Mesendoderm (in vitro differentiated cells): ENCODE data around the gene ATXN3.

ENCODE experiments used
- DNase-seq: peaks from one replicate; pipeline ENCODE4 v3.0.0; 2013
- H2AK5ac ChIP-seq: 2 replicates; pipeline ENCODE4 v1.6.1; 2013; ENCODE audit warnings: low read length, inconsistent platforms
- H2BK120ac ChIP-seq: 2 replicates; pipeline ENCODE4 v1.6.1; 2013; ENCODE audit warnings: low read depth, mild to moderate bottlenecking, low read length, moderate library complexity, mixed read lengths
- H2BK15ac ChIP-seq: replicated peaks from 2 replicates; pipeline ENCODE4 v1.6.1; 2013; ENCODE audit warnings: low read depth, mild to moderate bottlenecking, moderate library complexity
- H2BK5ac ChIP-seq: 2 replicates; pipeline ENCODE4 v1.6.1; 2013; ENCODE audit warnings: low read length, inconsistent platforms
- H3K18ac ChIP-seq: 2 replicates; pipeline ENCODE4 v1.6.1; 2013; ENCODE audit warnings: mild to moderate bottlenecking, low read length, mixed read lengths
- H3K23ac ChIP-seq: one replicate; pipeline ENCODE4 v1.6.1; 2013; ENCODE audit warnings: low read length
- H3K27ac ChIP-seq: 2 replicates; pipeline ENCODE4 v1.5.1; 2013; ENCODE audit warnings: low read depth, mild to moderate bottlenecking, inconsistent platforms, low read length, moderate library complexity
- H3K27me3 ChIP-seq: 2 replicates; pipeline ENCODE4 v1.6.1; 2013; ENCODE audit warnings: low read length, control low read depth, mild to moderate bottlenecking, inconsistent platforms; ENCODE audit not compliant: insufficient read depth, poor library complexity
- H3K36me3 ChIP-seq: 2 replicates; pipeline ENCODE4 v1.6.1; 2013; ENCODE audit warnings: low read length, inconsistent platforms; ENCODE audit not compliant: control insufficient read depth, insufficient read depth
- H3K4ac ChIP-seq: one replicate; pipeline ENCODE4 v1.6.1; 2013; ENCODE audit warnings: low read depth, mild to moderate bottlenecking, low read length, moderate library complexity
- H3K4me1 ChIP-seq: 2 replicates; pipeline ENCODE4 v1.6.1; 2013; ENCODE audit warnings: low read depth, low read length, inconsistent platforms; ENCODE audit not compliant: control insufficient read depth
- H3K4me2 ChIP-seq: 2 replicates; pipeline ENCODE4 v1.6.1; 2013; ENCODE audit warnings: low read length
- H3K4me3 ChIP-seq: 2 replicates; pipeline ENCODE4 v1.5.1; 2013; ENCODE audit warnings: mild to moderate bottlenecking, low read length
- H3K56ac ChIP-seq: one replicate; pipeline ENCODE4 v1.6.1; 2013; ENCODE audit warnings: low read length
- H3K79me1 ChIP-seq: 2 replicates; pipeline ENCODE4 v1.6.1; 2013; ENCODE audit warnings: low read length, inconsistent platforms
- H3K79me2 ChIP-seq: 2 replicates; pipeline ENCODE4 v1.6.1; 2013; ENCODE audit warnings: mild to moderate bottlenecking, low read length; ENCODE audit not compliant: control insufficient read depth, insufficient read depth
- H3K9ac ChIP-seq: 2 replicates; pipeline ENCODE4 v1.6.1; 2013; ENCODE audit warnings: low read length, inconsistent platforms
- H4K5ac ChIP-seq: one replicate; pipeline ENCODE4 v1.6.1; 2013; ENCODE audit warnings: low read length
- H4K8ac ChIP-seq: one replicate; pipeline ENCODE4 v1.6.1; 2013; ENCODE audit warnings: low read depth, mild to moderate bottlenecking, control low read depth, low read length, moderate library complexity
- WGBS: extraction: QIAGEN DNeasy Blood & Tissue Kit; methylation state at CpG from one replicate; pipeline ENCODE4 v1.1.7; 2013; ENCODE audit warnings: low lambda C conversion rate, missing lambda C conversion rate; ENCODE audit not compliant: insufficient coverage; ENCODE audit errors: extremely low coverage; 5-methylcytosine and 5-hydroxymethylcytosine counted together

The ATXN3 gene

GRCh38 chr14:92103363-92103989 lies 2.9 kb downstream of the ATXN3 start:
- H3K27me3 ChIP-seq = no peaks in the 10 kb centered on the region
- H3K9ac ChIP-seq = no peak overlapping the region
- WGBS = no CpG with 5 or more reads among the region's 7 CpGs
- H3K4me1 ChIP-seq = no peaks in the 10 kb centered on the region
- no peak overlapping the region for H3K56ac ChIP-seq
- no peak overlapping the region for H3K4me3 ChIP-seq
- H3K79me1 ChIP-seq = peaks cover 9% of the 10 kb centered on the region
- H2AK5ac ChIP-seq = no peak overlapping the region
- peaks cover 37% of the 10 kb centered on the region for H3K79me2 ChIP-seq
- no peak overlapping the region for H3K4me2 ChIP-seq
- H3K23ac ChIP-seq = no peak overlapping the region
- H4K5ac ChIP-seq = no peak overlapping the region
- no peak overlapping the region for H3K18ac ChIP-seq
- no peak for DNase-seq
- no peak overlapping the region for H3K4ac ChIP-seq
- H2BK120ac ChIP-seq = no peak overlapping the region
- H2BK15ac ChIP-seq = no peak overlapping the region
- no peak overlapping the region for H4K8ac ChIP-seq
- H3K36me3 ChIP-seq = no peaks in the 10 kb centered on the region
- no peak overlapping the region for H3K27ac ChIP-seq
- no peak overlapping the region for H2BK5ac ChIP-seq

- no peak overlapping the region for H3K4me3 ChIP-seq
- no peaks in the 10 kb centered on the region for H3K27me3 ChIP-seq
- H2BK15ac ChIP-seq = no peak overlapping the region
- DNase-seq = no peak
- H2BK120ac ChIP-seq = no peak overlapping the region
- no peak overlapping the region for H3K27ac ChIP-seq
- H2BK5ac ChIP-seq = no peak overlapping the region
- no peak overlapping the region for H3K56ac ChIP-seq
- no peak overlapping the region for H3K4ac ChIP-seq
- peaks cover 9% of the 10 kb centered on the region for H3K79me1 ChIP-seq
- H2AK5ac ChIP-seq = no peak overlapping the region
- no peaks in the 10 kb centered on the region for H3K4me1 ChIP-seq
- no peak overlapping the region for H3K9ac ChIP-seq
- H3K36me3 ChIP-seq = no peaks in the 10 kb centered on the region
- H3K4me2 ChIP-seq = no peak overlapping the region
- peaks cover 32% of the 10 kb centered on the region for H3K79me2 ChIP-seq
- no peak overlapping the region for H3K23ac ChIP-seq
- H4K5ac ChIP-seq = no peak overlapping the region
- no peak overlapping the region for H4K8ac ChIP-seq
- no peak overlapping the region for H3K18ac ChIP-seq
Observed at GRCh38 chr14:92099802-92100201, 6.6 kb downstream of the ATXN3 start.

DNA sequence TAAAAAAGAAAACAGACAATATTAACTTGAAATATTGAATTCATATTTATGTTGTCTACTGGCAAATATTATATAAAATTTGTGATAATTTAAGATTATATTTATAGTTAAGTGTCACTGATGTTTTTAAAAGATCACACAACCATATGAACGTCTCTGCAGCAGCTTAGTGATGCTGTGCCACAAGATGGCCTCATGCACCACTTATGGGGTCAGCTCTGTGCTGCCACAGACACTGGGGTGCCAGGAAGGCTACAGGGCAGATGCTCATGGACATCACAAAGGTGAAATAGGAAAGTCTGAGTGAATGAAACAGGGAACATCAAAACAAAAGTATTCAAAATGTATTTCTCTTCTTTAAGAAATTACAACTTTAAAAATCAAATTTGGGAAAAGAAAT lies 13.1 kb downstream of the ATXN3 start:
- H3K4me2 ChIP-seq = no peak overlapping the region
- H3K4me3 ChIP-seq = no peak overlapping the region
- peaks cover 3% of the 10 kb centered on the region for H3K79me2 ChIP-seq
- H3K79me1 ChIP-seq = peaks cover 3% of the 10 kb centered on the region
- H2BK15ac ChIP-seq = no peak overlapping the region
- H2AK5ac ChIP-seq = no peak overlapping the region
- H3K27me3 ChIP-seq = no peaks in the 10 kb centered on the region
- no peak overlapping the region for H3K27ac ChIP-seq
- no peak overlapping the region for H3K23ac ChIP-seq
- no peak overlapping the region for H3K4ac ChIP-seq
- H2BK5ac ChIP-seq = no peak overlapping the region
- H3K56ac ChIP-seq = no peak overlapping the region
- H3K4me1 ChIP-seq = no peaks in the 10 kb centered on the region
- H3K36me3 ChIP-seq = peaks cover 2% of the 10 kb centered on the region
- H4K8ac ChIP-seq = no peak overlapping the region
- no peak overlapping the region for H2BK120ac ChIP-seq
- H4K5ac ChIP-seq = no peak overlapping the region
- WGBS = no CpG with 5 or more reads among the region's 1 CpG
- H3K18ac ChIP-seq = no peak overlapping the region
- DNase-seq = peak; percentile 14
- no peak overlapping the region for H3K9ac ChIP-seq

DNA sequence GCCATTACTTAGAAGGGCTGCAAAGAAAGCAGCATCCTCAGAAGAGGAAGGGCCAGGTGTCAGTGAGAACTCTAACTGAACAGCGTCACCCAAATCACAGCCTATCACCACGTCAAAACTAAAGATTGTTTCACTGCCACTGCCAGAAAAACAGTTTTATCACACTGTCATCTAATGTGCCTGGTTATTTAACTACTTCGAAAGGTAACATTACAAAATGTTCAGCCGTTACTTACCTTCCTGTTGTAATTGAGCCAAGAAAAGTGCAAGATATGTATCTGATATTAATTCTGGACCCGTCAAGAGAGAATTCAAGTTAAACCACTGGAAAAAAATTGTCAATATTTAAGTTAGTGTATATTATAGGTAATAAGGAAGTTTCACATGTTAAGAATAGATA lies 17.9 kb downstream of the ATXN3 start:
- Histone ChIP-seq H3K27me3 (no peaks in the 10 kb centered on the region), H3K27ac (no peak overlapping the region), H3K18ac (no peak overlapping the region), H2BK120ac (no peak overlapping the region), H3K23ac (no peak overlapping the region), H3K79me1 (no peaks in the 10 kb centered on the region), H2BK5ac (no peak overlapping the region), H3K79me2 (no peaks in the 10 kb centered on the region), H2BK15ac (no peak overlapping the region), H4K8ac (no peak overlapping the region), H2AK5ac (no peak overlapping the region), H3K9ac (no peak overlapping the region), H3K4me3 (no peak overlapping the region), H3K4me2 (no peak overlapping the region), H3K56ac (no peak overlapping the region), H3K4ac (no peak overlapping the region), H4K5ac (no peak overlapping the region), H3K36me3 (peaks cover 2% of the 10 kb centered on the region), H3K4me1 (no peaks in the 10 kb centered on the region)
- no CpG with 5 or more reads among the region's 5 CpGs for WGBS
- no peak for DNase-seq

- no peaks in the 10 kb centered on the region for H3K79me2 ChIP-seq
- H4K8ac ChIP-seq = no peak overlapping the region
- H3K4me1 ChIP-seq = no peaks in the 10 kb centered on the region
- H3K23ac ChIP-seq = no peak overlapping the region
- no peak overlapping the region for H3K18ac ChIP-seq
- H3K4ac ChIP-seq = no peak overlapping the region
- no peak overlapping the region for H3K9ac ChIP-seq
- H3K56ac ChIP-seq = no peak overlapping the region
- H2BK120ac ChIP-seq = no peak overlapping the region
- H3K36me3 ChIP-seq = no peaks in the 10 kb centered on the region
- H4K5ac ChIP-seq = no peak overlapping the region
- no peak for DNase-seq
- no peak overlapping the region for H2AK5ac ChIP-seq
- no peak overlapping the region for H3K27ac ChIP-seq
- H3K79me1 ChIP-seq = no peaks in the 10 kb centered on the region
- no peak overlapping the region for H3K4me3 ChIP-seq
- no peak overlapping the region for H3K4me2 ChIP-seq
- no peak overlapping the region for H2BK15ac ChIP-seq
- no peaks in the 10 kb centered on the region for H3K27me3 ChIP-seq
- no peak overlapping the region for H2BK5ac ChIP-seq
Observed at GRCh38 chr14:92074555-92074954, 31.8 kb downstream of the ATXN3 start.
